OCI-M2 (cell line): ENCODE measurements around the gene SLC2A6.

Source experiments
- DNase-seq: peaks from one replicate; lab custom pipeline; 2025; ENCODE audit not compliant: unreplicated experiment; lab: John Stamatoyannopoulos, UW

SLC2A6 gene

GRCh38 chr9:133515615-133516255 is 36.8 kb upstream of the SLC2A6 start:
- no peak for DNase-seq

DNA sequence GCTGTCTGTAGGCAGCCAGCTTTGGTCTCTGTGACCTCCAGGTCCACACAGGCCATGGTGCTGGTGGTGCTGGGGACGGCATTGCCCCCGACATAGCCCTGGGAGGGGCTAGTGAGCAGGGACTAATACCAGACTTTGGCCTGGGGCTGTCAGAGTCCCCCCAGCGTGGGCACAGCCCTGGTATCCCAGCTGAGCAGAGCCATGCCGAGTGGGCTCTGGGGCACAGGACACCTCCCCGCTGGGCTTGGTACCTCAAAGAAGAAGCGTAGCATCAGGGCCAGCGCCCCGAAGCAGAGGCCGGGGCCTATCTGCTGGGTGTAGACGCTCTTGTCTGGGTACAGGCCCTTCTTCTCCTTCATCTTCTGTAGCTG is 36.3 kb upstream of the SLC2A6 start:
- DNase-seq, result no peak

GRCh38 chr9:133514460-133515239 is 35.8 kb upstream of the SLC2A6 start:
- no peak for DNase-seq

- no peak for DNase-seq
Observed at GRCh38 chr9:133513214-133514100, 34.6 kb upstream of the SLC2A6 start.

- DNase-seq, result no peak
Observed at GRCh38 chr9:133512253-133513213, 33.6 kb upstream of the SLC2A6 start.

DNA sequence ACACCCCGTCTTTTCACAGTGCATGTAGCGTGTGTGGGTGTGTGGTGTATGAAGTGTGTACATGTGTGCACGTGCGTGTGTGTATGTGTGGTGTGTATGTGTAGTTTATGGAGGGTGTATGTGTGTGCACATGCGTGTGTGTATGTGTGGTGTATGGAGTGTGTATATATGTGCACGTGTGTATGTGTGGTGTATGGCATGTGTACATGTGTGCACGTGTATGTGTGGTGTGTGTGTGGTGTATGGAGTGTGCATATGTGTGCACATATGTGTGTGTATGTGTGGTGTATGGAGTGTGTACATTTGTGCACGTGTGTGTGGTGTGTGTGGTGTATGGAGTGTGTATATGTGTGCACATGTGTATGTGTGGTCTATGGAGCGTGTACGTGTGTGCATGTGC is 32.7 kb upstream of the SLC2A6 start:
- DNase-seq, result no peak

GRCh38 chr9:133510926-133511505 is 32.1 kb upstream of the SLC2A6 start:
- DNase-seq, result no peak

DNA sequence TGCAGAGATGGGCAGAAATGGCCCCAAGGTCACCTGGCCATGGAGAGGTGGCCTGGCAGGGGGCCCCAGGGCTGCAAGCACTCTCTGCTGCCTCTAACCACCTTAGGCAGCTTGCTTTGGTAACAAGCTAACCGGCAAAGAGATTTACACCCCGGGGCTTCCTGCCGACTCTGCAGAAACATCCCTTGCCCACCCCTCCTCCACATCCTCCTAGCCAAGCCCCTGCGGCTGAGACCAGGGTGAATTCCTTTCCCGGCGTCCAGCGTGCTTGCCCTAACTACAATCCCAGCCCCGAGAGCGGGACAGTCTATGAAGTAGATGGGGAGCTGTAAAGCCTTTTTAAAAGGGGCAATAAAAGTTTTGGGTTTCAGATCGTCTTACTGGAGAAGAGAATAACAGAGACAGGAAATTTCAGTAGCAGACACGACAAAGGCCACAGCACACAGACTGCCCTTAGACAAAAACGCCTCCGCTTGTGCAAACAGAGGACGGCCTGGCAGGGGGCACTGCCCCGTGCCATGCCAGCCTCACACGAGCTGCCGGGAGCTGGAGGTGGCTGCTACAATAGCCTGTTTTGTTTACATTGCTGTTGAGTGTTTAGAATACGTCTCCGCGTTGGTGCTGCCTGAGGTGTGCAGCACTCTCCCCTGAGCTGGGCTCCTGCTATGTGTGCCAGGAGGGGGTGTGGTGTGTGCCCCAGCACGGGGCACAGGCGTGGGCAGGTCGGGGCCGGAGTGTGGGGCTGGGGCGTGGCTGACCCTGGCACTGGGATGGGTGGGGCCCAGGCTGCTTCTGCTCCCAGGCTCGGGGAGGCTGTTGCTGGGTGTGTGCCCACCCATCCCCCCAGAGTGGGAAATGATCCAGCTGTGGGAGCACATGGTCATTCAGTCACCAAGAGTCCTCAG is 30.5 kb upstream of the SLC2A6 start:
- DNase-seq, result no peak

DNA sequence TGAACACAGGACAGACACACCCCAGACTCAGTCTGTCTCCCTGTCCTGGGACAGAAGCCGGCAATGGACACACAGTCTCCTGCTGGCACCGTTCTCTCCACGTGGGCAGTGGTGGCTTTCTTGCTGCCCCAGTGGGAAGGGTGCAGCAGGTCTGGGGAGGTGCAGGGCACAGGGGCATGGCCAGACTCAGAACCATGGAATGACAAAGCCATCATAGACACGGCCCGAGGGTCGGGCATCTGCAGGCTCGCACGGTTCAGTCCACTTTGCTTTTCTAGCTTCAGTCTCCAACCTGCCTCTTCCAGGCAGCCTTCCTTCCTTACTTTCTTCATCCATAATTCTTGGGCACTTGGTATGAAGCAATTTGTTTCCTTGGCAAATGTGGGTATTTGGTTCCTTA is 29.1 kb upstream of the SLC2A6 start:
- no peak for DNase-seq

- no peak for DNase-seq
Observed at GRCh38 chr9:133507246-133507965, 28.5 kb upstream of the SLC2A6 start.

GRCh38 chr9:133506653-133507038 is 27.7 kb upstream of the SLC2A6 start:
- DNase-seq, result no peak

DNA sequence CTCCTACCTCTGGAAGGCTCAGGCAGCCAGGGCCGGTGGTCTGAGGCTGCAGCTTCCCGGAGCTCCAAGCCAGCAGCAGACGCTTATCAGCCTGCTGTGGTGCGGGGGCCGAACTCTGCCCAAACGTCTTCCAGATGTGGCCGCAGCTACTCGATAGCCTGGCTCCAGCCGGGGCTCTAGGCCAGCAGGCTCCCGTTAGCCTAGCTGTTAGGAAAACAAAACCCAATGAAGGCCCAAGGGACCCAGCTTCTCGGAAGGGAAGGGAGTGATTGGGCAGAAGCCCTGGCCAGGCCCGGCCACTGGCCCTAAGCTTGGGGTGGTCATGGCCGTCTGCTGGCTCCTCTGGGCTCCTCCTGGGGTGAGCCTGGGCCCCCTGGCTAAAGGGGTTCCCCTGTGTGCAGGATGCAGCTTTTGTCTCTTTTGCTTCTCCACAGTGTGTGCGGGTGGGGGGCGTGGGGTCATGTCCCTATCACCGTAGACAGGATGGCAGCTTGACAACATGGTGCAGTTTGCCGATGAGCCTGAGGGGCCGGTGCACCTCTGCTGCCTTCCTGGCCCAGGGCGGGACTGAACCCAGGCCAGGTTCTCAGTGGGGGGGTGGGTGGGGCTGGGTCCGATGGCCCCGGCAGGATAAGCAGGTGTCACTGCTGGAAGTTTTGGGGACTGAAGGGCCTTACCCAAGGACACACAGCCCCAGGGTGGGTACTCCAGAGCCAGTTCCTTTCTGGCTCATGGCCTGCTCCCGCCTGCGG is 27.2 kb upstream of the SLC2A6 start:
- no peak for DNase-seq

DNA sequence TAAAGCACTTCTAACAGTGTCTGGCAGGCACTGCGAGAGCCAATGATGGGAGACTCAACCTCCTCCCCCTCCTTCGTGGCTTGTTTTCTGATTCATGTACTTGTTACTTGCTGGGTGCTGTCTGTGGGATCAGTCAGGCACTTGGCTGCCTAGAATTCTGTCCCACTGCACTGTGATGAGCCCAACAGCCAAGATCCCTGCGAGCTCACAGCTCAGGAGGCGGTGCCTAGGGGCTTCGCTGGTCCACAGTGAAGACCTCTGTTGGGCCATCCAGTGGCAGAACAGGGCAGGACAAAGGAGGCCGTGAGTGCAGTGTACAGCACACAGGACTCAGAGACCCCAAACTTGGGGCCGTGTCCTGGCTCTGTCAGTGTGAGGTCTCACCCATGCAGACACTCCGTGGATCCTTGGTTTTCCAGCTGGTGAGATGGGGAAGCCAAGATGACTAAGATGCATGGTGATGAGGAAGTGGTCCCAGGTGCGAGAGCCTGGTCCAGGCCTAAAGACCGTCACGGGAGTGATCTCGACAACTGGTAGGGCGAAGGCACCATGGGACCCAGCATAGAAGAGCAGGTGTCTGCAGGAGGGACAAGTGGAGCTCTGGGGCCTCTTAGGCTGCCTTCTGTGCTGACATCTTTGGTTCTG is 26.4 kb upstream of the SLC2A6 start:
- no peak for DNase-seq

DNA sequence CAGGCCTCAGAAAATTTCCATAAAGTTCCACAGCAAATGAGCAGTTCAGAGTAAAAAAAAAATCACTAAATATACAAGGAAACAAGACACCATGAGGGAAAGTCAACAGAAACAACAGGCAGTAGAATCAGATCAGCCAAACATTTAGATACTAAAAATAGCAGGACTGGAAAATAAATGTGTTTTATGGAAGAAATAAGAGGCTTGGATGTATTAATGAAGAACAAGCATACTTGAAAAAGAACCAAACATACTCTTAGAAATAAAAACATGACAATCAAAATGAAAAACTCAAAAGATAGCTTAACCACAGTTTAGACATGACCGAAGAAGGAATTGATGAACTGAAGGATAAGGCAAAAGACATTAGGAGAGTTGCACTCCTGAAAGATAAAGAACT is 23.2 kb upstream of the SLC2A6 start:
- no peak for DNase-seq

DNA sequence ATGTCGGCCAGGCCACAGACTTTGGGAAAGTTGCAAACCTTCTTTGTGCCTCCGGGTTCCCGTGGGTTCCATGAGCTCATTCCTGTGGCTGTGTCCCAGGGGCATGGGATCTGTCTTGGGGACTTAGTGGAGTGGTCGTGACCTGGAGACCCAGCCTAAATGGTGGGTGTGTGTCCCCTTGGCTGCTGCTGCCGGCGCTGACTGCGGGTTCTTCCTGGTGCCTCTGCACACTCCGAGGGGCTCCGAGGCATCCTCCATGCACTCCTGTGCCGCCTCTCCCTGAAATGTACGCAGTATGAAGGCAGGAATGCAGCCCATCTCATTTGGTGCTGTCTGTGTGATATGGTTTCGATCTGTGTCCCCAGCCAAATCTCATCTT is 21.0 kb upstream of the SLC2A6 start:
- DNase-seq, result no peak

GRCh38 chr9:133499132-133499891 is 20.4 kb upstream of the SLC2A6 start:
- DNase-seq, result no peak
